A673 (cell line): ENCODE results near the gene RNF121.

Experiments used
- CTCF ChIP-seq: fragments of 300-800, 200-600 bp; sonication (generic); conservative IDR thresholded peaks from 2 replicates; pipeline ENCODE4 v1.5.1; 2017; ENCODE audit warnings: low read depth, mild to moderate bottlenecking, antibody characterized with exemption, low read length, moderate library complexity, mixed read lengths
- EZH2 ChIP-seq: fragments of 200-600 bp; sonication (generic); IDR thresholded peaks from 2 replicates; pipeline ENCODE4 v1.6.1; 2017; ENCODE audit warnings: borderline replicate concordance, low read depth, mild to moderate bottlenecking, mixed read lengths, antibody characterized with exemption, low read length; ENCODE audit not compliant: poor library complexity, severe bottlenecking

GRCh38 chr11:71997594-71997993, 68.7 kb downstream of the RNF121 start:
- TF ChIP-seq EZH2 (no peak), CTCF (no peak)
